Measurements from ENCODE around the gene SIGLEC11. TPM values are rescaled to one million over a fixed set of nuclear protein-coding genes. Genes with fewer than 3 reads are reported as not detected.

Gene SIGLEC11
- total RNA-seq, 1 donor from 2014 or later, result not detected

- H3K36me3 Mint-ChIP-seq, result peaks cover 5% of the 10 kb centered on the region
- no peak overlapping the region for H2AFZ ChIP-seq (replicated peaks)
Measured at GRCh38 chr19:49988433-49988832, 27.5 kb upstream of the SIGLEC11 start.

GRCh38 chr19:49988007-49988406, 27.0 kb upstream of the SIGLEC11 start:
- Histone ChIP-seq H3K36me3 (no peaks in the 10 kb centered on the region), H3K27me3 (no peaks in the 10 kb centered on the region), H3K4me1 (no peaks in the 10 kb centered on the region), H3K79me2 (ENCODE audit: low read depth) (no peaks in the 10 kb centered on the region), H3K4me3 (no peak overlapping the region), H4K20me1 (ENCODE audit: low read depth) (peaks cover 30% of the 10 kb centered on the region), H3K9me3 (ENCODE audit: low read depth) (no peaks in the 10 kb centered on the region), H3K4me2 (no peak overlapping the region), H3K27ac (no peak overlapping the region), H3F3A (ENCODE audit: low read depth) (peaks cover 7% of the 10 kb centered on the region), H2AFZ (replicated peaks) (no peak overlapping the region), H3K9ac (no peak overlapping the region)
- DNase-seq (ENCODE audit: low spot score), result no peak
- Mint-ChIP-seq H3K4me1 (no peaks in the 10 kb centered on the region), H3K9me3 (no peaks in the 10 kb centered on the region), H3K4me3 (no peak overlapping the region), H3K27me3 (ENCODE audit: insufficient read depth, low read depth) (peaks cover 10% of the 10 kb centered on the region), H3K36me3 (peaks cover 5% of the 10 kb centered on the region), H3K27ac (no peak overlapping the region)
- TF ChIP-seq CTCF (IDR thresholded peaks at IDR 0.05) (no peak), EZH2 (IDR thresholded peaks at IDR 0.05) (no peak), EZH2phosphoT487 (IDR thresholded peaks at IDR 0.05) (no peak)

More at GRCh38 chr19:49988433-49988832, 27.5 kb upstream of the SIGLEC11 start:
- no peaks in the 10 kb centered on the region for H3K4me1 Mint-ChIP-seq
- Histone ChIP-seq H3K79me2 (ENCODE audit: low read depth) (no peaks in the 10 kb centered on the region), H3K27me3 (no peaks in the 10 kb centered on the region), H3K27ac (no peak overlapping the region), H3K9ac (no peak overlapping the region), H3K4me2 (no peak overlapping the region), H4K20me1 (ENCODE audit: low read depth) (peaks cover 26% of the 10 kb centered on the region), H3K9me3 (ENCODE audit: low read depth) (no peaks in the 10 kb centered on the region), H3K36me3 (no peaks in the 10 kb centered on the region), H3K4me1 (no peaks in the 10 kb centered on the region), H3F3A (ENCODE audit: low read depth) (peaks cover 7% of the 10 kb centered on the region), H3K4me3 (no peak overlapping the region)
- H3K4me3 Mint-ChIP-seq, result peak overlapping the region; percentile 8
- H3K27me3 Mint-ChIP-seq (ENCODE audit: insufficient read depth, low read depth), result peaks cover 8% of the 10 kb centered on the region
- no peak overlapping the region for H3K27ac Mint-ChIP-seq
- no peaks in the 10 kb centered on the region for H3K9me3 Mint-ChIP-seq
- no peak for DNase-seq (ENCODE audit: low spot score)
- TF ChIP-seq CTCF (IDR thresholded peaks at IDR 0.05) (no peak), EZH2 (IDR thresholded peaks at IDR 0.05) (no peak), EZH2phosphoT487 (IDR thresholded peaks at IDR 0.05) (no peak)

- H3K27ac ChIP-seq, result no peak overlapping the region
- no peaks in the 10 kb centered on the region for H3K36me3 ChIP-seq
- H3K79me2 ChIP-seq (ENCODE audit: low read depth), result no peaks in the 10 kb centered on the region
- peaks cover 7% of the 10 kb centered on the region for H3F3A ChIP-seq (ENCODE audit: low read depth)
- H2AFZ ChIP-seq (replicated peaks), result no peak overlapping the region
- no peaks in the 10 kb centered on the region for H3K27me3 ChIP-seq
- TF ChIP-seq CTCF (IDR thresholded peaks at IDR 0.05) (peak; percentile 29), EZH2 (IDR thresholded peaks at IDR 0.05) (no peak), EZH2phosphoT487 (IDR thresholded peaks at IDR 0.05) (no peak)
- H3K36me3 Mint-ChIP-seq, result peaks cover 5% of the 10 kb centered on the region
- H3K4me1 Mint-ChIP-seq, result no peaks in the 10 kb centered on the region
- no peaks in the 10 kb centered on the region for H3K9me3 Mint-ChIP-seq
- no peaks in the 10 kb centered on the region for H3K9me3 ChIP-seq (ENCODE audit: low read depth)
- peaks cover 30% of the 10 kb centered on the region for H4K20me1 ChIP-seq (ENCODE audit: low read depth)
- H3K9ac ChIP-seq, result no peak overlapping the region
- no peak overlapping the region for H3K27ac Mint-ChIP-seq
- H3K4me2 ChIP-seq, result no peak overlapping the region
- peaks cover 10% of the 10 kb centered on the region for H3K27me3 Mint-ChIP-seq (ENCODE audit: insufficient read depth, low read depth)
- peak; percentile 99 for DNase-seq (ENCODE audit: low spot score)
- no peaks in the 10 kb centered on the region for H3K4me1 ChIP-seq
- H3K4me3 Mint-ChIP-seq, result peak overlapping the region; percentile 73
- no peak overlapping the region for H3K4me3 ChIP-seq
Measured at GRCh38 chr19:49987159-49987698, 26.3 kb upstream of the SIGLEC11 start.
